HepG2 (cell line): Measurements from ENCODE around the gene ZNF804B. TPM values are rescaled to one million over a fixed set of nuclear protein-coding genes. Genes with fewer than 3 reads are reported as not detected.

Source experiments
- ATAC-seq: fragments of 200-7000 bp; cut with Tn5 transposase; 3 replicates; pipeline ENCODE4 v1.9.1; 2020; ENCODE audit warnings: mild to moderate bottlenecking, moderate library complexity
- BruUV-seq: library from RNA; stranded (reverse); fragments of 400-500 nt; replicated peaks from 2 replicates; lab custom pipeline; 2021; lab: Mats Ljungman, UMichigan
- CTCF ChIA-PET: fragments of 300-600 bp; formaldehyde crosslinking; extraction: SDS; loops from one replicate; lab custom pipeline; 2021; ENCODE audit warnings: low total read pairs, inconsistent platforms, low intra/inter-chr PET ratio; lab: Yijun Ruan, JAX
- POLR2A ChIA-PET: fragments of 350-600 bp; sonication (Branson Sonifier 250); formaldehyde crosslinking; loops from one replicate; lab custom pipeline; 2020; ENCODE audit warnings: antibody characterized with exemption, inconsistent platforms; lab: Yijun Ruan, JAX
- DNase-seq: peaks from one replicate; pipeline ENCODE4 v3.0.0-alpha.2; 2015; ENCODE audit warnings: low spot score
- FAIRE-seq: peaks from 3 replicates; lab custom pipeline; 2011; peaks lifted over from hg19 to GRCh38; lab: Jason Lieb, UNC
- H2AFZ ChIP-seq: one replicate; pipeline ENCODE4 v1.6.1; 2011; ENCODE audit warnings: low read length, inconsistent platforms
- H3K27ac ChIP-seq: fragments of 300-600 bp; 3 replicates; pipeline ENCODE4 v1.8.0; 2011; ENCODE audit warnings: mixed run types, mild to moderate bottlenecking, mixed read lengths, low read length, inconsistent platforms; ENCODE audit not compliant: insufficient read depth; ENCODE audit errors: extremely low read length
- H3K27me3 ChIP-seq, 2 experiments: fragments of 200-600 bp in 1 of 2; 2 replicates in 1 of 2; 3 replicates in 1 of 2; pipeline versions ENCODE4 v1.6.0 to v1.8.0; 2011; ENCODE audit warnings: low read length in 2 of 2, mild to moderate bottlenecking in 2 of 2, moderate library complexity in 2 of 2, inconsistent platforms in 1 of 2; ENCODE audit not compliant: insufficient read depth in 2 of 2, control insufficient read depth in 1 of 2
- H3K36me3 ChIP-seq, 2 experiments: fragments of 200-600 bp in 1 of 2; replicated peaks in 1 of 2; 2 replicates in 1 of 2; 3 replicates in 1 of 2; pipeline versions ENCODE4 v1.5.1 to v1.8.0; 2011; ENCODE audit warnings: low read length in 2 of 2, inconsistent platforms in 1 of 2; ENCODE audit not compliant: insufficient read depth in 2 of 2, control insufficient read depth in 1 of 2
- H3K4me1 ChIP-seq: 2 replicates; pipeline ENCODE4 v1.5.1; 2012; ENCODE audit warnings: low read length, inconsistent platforms; ENCODE audit not compliant: insufficient read depth
- H3K4me2 ChIP-seq: 2 replicates; pipeline ENCODE4 v1.6.0; 2011; ENCODE audit warnings: low read depth, low read length, inconsistent platforms
- H3K4me3 ChIP-seq, 3 experiments: fragments of 200-600 bp in 1 of 3; sonication (generic), shearing (Covaris generic) in 1 of 3; replicated peaks in 1 of 3; 2 replicates each; pipeline ENCODE4 v1.5.1; 2011 to 2016; ENCODE audit warnings: low read length in 3 of 3, inconsistent platforms in 2 of 3, low read depth in 2 of 3, mild to moderate bottlenecking in 2 of 3, control low read depth in 1 of 3, mixed read lengths in 1 of 3; ENCODE audit not compliant: insufficient read depth in 1 of 3
- H3K79me2 ChIP-seq: one replicate; pipeline ENCODE4 v1.6.1; 2011; ENCODE audit warnings: low read length, inconsistent platforms; ENCODE audit not compliant: insufficient read depth
- H3K9ac ChIP-seq: 2 replicates; pipeline ENCODE4 v1.6.0; 2011; ENCODE audit warnings: mild to moderate bottlenecking, low read depth, low read length, inconsistent platforms; ENCODE audit not compliant: insufficient read depth
- H3K9me3 ChIP-seq: 2 replicates; pipeline ENCODE4 v1.5.1; 2012; ENCODE audit warnings: mild to moderate bottlenecking, low read length
- H4K20me1 ChIP-seq: 2 replicates; pipeline ENCODE4 v1.6.0; 2011; ENCODE audit warnings: inconsistent platforms, mild to moderate bottlenecking, low read length, moderate library complexity; ENCODE audit not compliant: insufficient read depth
- ARNT ChIP-seq: fragments of 450-650 bp; IDR thresholded peaks from 2 replicates; pipeline ENCODE4 v1.6.1; 2017
- CTCF ChIP-seq: sonication (generic); formaldehyde crosslinking; IDR thresholded peaks from 2 replicates; pipeline ENCODE4 v1.5.0; 2020; ENCODE audit warnings: mild to moderate bottlenecking, missing genetic modification reagents, moderate library complexity
- HDAC1 ChIP-seq: sonication (generic); formaldehyde crosslinking; IDR thresholded peaks from 2 replicates; pipeline ENCODE4 v1.5.1; 2020; ENCODE audit warnings: mild to moderate bottlenecking, missing genetic modification reagents
- KAT8 ChIP-seq: IDR thresholded peaks from 2 replicates; pipeline ENCODE4 v1.6.1; 2016; ENCODE audit warnings: missing genetic modification reagents, missing compliant biosample characterization
- NFIC ChIP-seq: IDR thresholded peaks from 2 replicates; pipeline ENCODE4 v1.6.1; 2012; ENCODE audit warnings: mild to moderate bottlenecking, low read length, inconsistent platforms
- PRDM15 ChIP-seq: sonication (generic); formaldehyde crosslinking; IDR thresholded peaks from 2 replicates; pipeline ENCODE4 v1.4.0; 2020; ENCODE audit warnings: missing genetic modification reagents
- STAT5B ChIP-seq: sonication (generic); formaldehyde crosslinking; IDR thresholded peaks from 2 replicates; pipeline ENCODE4 v1.4.0; 2020; ENCODE audit warnings: missing genetic modification reagents
- ZNF253 ChIP-seq: sonication (generic); formaldehyde crosslinking; IDR thresholded peaks from 2 replicates; pipeline ENCODE4 v1.8.0; 2022; ENCODE audit warnings: mild to moderate bottlenecking, missing genetic modification reagents, borderline replicate concordance
- ZZZ3 ChIP-seq: sonication (generic); formaldehyde crosslinking; IDR thresholded peaks from 2 replicates; pipeline ENCODE4 v1.4.0; 2020; ENCODE audit warnings: missing genetic modification reagents, mild to moderate bottlenecking, borderline replicate concordance
- WGBS: methylation state at CpG from one replicate; pipeline ENCODE4 v1.1.6; 2017; ENCODE audit warnings: low lambda C conversion rate; 5-methylcytosine and 5-hydroxymethylcytosine counted together
- in situ Hi-C: cut with HindIII; loops from 2 replicates; pipeline ENCODE4 v1.10.0; 2017; ENCODE audit warnings: low pct_unique_long_range_greater_than_20kb; ENCODE audit not compliant: extremely low pct_ligation_motif_present
- intact Hi-C: fragments of 100-400 bp; cut with micrococcal nuclease; formaldehyde crosslinking; loops from one replicate; pipeline ENCODE4 v1.10.0; 2022; ENCODE audit not compliant: unreplicated experiment
- polyA plus RNA-seq, 8 experiments: library from polyadenylated mRNA; depleted of rRNA in 3 of 8; stranded (reverse) in 7 of 8; unstranded in 1 of 8; fragments of >200 nt; fragmentation: Illumina TruSeq in 4 of 8; extraction: Trizol in 4 of 8; gene quantifications; 2 replicates each; pipeline versions ENCODE4 v1.2.1 to v1.2.3, GENCODE V29; 2011 to 2016; ENCODE audit warnings: low read depth in 4 of 8, missing spikeins in 1 of 8, mixed read lengths in 1 of 8; ENCODE audit not compliant: insufficient read depth in 1 of 8
- total RNA-seq, 5 experiments: library from RNA; depleted of rRNA; stranded (reverse); fragments of >200 nt; fragmentation: Illumina TruSeq; extraction: Trizol; gene quantifications; 2 replicates each; pipeline ENCODE4 v1.2.3, GENCODE V29; 2016; ENCODE audit warnings: low read depth in 1 of 5

The ZNF804B gene
- total and polyA plus RNA-seq, 2 of the 13 experiments (the other 11 are each of a cell fraction or from before 2014, with no cell fraction given) = not detected

- TF ChIP-seq KAT8 (CRISPR knock-in tag) (no peak), NFIC (no peak)
Measured at GRCh38 chr7:88787777-88788176, 28.3 kb downstream of the ZNF804B start (continued).

- WGBS = 23% methylated on average over 2 of the region's 2 CpGs
- BruUV-seq = no TSS peak
- Histone ChIP-seq H3K9me3 (no peaks in the 10 kb centered on the region), H3K27ac (no peak overlapping the region), H2AFZ (no peak overlapping the region), H3K4me3 (no peak overlapping the region), H3K27me3 (no peaks in the 10 kb centered on the region), H3K4me1 (no peaks in the 10 kb centered on the region), H4K20me1 (no peaks in the 10 kb centered on the region), H3K79me2 (no peaks in the 10 kb centered on the region), H3K9ac (no peak overlapping the region), H3K4me2 (no peak overlapping the region), H3K36me3 (no peaks in the 10 kb centered on the region)
- ATAC-seq (no peak), DNase-seq (no peak), FAIRE-seq (no peak)
- intact Hi-C loops = no loop called here
- ChIA-PET CTCF (no interaction called here), POLR2A (no interaction called here)
- in situ Hi-C loops = no loop called here
- TF ChIP-seq CTCF (CRISPR knock-in tag) (peak; percentile 19; the same call in 1 of the 2 replicates), ZZZ3 (CRISPR knock-in tag) (no peak)
Measured at GRCh38 chr7:88789480-88790064, 30.1 kb downstream of the ZNF804B start.

- intact Hi-C loops (no loop called here), in situ Hi-C loops (no loop called here)
- CTCF ChIA-PET = no interaction called here
- Histone ChIP-seq H3K36me3 (no peaks in the 10 kb centered on the region), H3K4me2 (no peak overlapping the region), H3K9ac (no peak overlapping the region), H3K4me1 (no peaks in the 10 kb centered on the region), H3K79me2 (no peaks in the 10 kb centered on the region), H3K4me3 (no peak overlapping the region), H3K27me3 (no peaks in the 10 kb centered on the region), H3K9me3 (no peaks in the 10 kb centered on the region), H3K27ac (no peak overlapping the region), H4K20me1 (no peaks in the 10 kb centered on the region), H2AFZ (no peak overlapping the region)
- ATAC-seq (no peak), DNase-seq (no peak), FAIRE-seq (no peak)
- POLR2A ChIA-PET = no interaction called here
- no TSS peak for BruUV-seq
- WGBS = 0% methylated on average over 4 of the region's 4 CpGs
- TF ChIP-seq HDAC1 (CRISPR knock-in tag) (no peak), STAT5B (CRISPR knock-in tag) (no peak), ARNT (no peak), PRDM15 (CRISPR knock-in tag) (no peak), ZNF253 (CRISPR knock-in tag) (no peak)
Measured at GRCh38 chr7:88791891-88792290, 32.4 kb downstream of the ZNF804B start.
